ENCODE measurements around the gene RPL13.

Gene RPL13

GRCh38 chr16:89560378-89561141, at the start of gene RPL13:
TSS of gene RPL13 (plus strand) at chr16:89560682. CDS start at chr16:89560960, 278 bp downstream.
- DNase-seq = peak; percentile 90 to 92

GRCh38 chr16:89511374-89511773, 49.1 kb upstream of the RPL13 start:
- no peak for DNase-seq

GRCh38 chr16:89512453-89512852, 48.0 kb upstream of the RPL13 start:
- DNase-seq = no peak

GRCh38 chr16:89517128-89517527, 43.4 kb upstream of the RPL13 start:
- no peak for DNase-seq

- DNase-seq = no peak
Measured at GRCh38 chr16:89519881-89520280, 40.6 kb upstream of the RPL13 start.

GRCh38 chr16:89522287-89522686, 38.2 kb upstream of the RPL13 start:
- DNase-seq = no peak

GRCh38 chr16:89523680-89524344, 36.7 kb upstream of the RPL13 start:
- no peak for DNase-seq

- no peak for DNase-seq
Measured at GRCh38 chr16:89525146-89525913, 35.2 kb upstream of the RPL13 start.

- no peak for DNase-seq
Measured at GRCh38 chr16:89529097-89529496, 31.4 kb upstream of the RPL13 start.

GRCh38 chr16:89530401-89531381, 29.8 kb upstream of the RPL13 start:
- DNase-seq = no peak

GRCh38 chr16:89531821-89532526, 28.5 kb upstream of the RPL13 start:
- no peak for DNase-seq

GRCh38 chr16:89534252-89534756, 26.2 kb upstream of the RPL13 start:
- peak; percentile 19 to 22 for DNase-seq

- DNase-seq = no peak
Measured at GRCh38 chr16:89536371-89536770, 24.1 kb upstream of the RPL13 start.

- no peak for DNase-seq
Measured at GRCh38 chr16:89536886-89537548, 23.5 kb upstream of the RPL13 start.

GRCh38 chr16:89537549-89537925, 22.9 kb upstream of the RPL13 start:
- no peak for DNase-seq

GRCh38 chr16:89538286-89538685, 22.2 kb upstream of the RPL13 start:
- no peak for DNase-seq

GRCh38 chr16:89540557-89540956, 19.9 kb upstream of the RPL13 start:
- DNase-seq = no peak

GRCh38 chr16:89541792-89542191, 18.7 kb upstream of the RPL13 start:
- DNase-seq = no peak

- no peak for DNase-seq
Measured at GRCh38 chr16:89544113-89544512, 16.4 kb upstream of the RPL13 start.

- no peak for DNase-seq
Measured at GRCh38 chr16:89544713-89545043, 15.8 kb upstream of the RPL13 start.
